Measurements from ENCODE around the gene CCDC9. TPM values are rescaled to one million over a fixed set of nuclear protein-coding genes. Genes with fewer than 3 reads are reported as not detected.

The CCDC9 gene
- total and polyA plus RNA-seq, 2 of the 13 experiments (the other 11 are each of a cell fraction or from before 2014, with no cell fraction given) = 2.9 to 6.3 TPM

GRCh38 chr19:47243776-47244547, 12.4 kb upstream of the CCDC9 start (continued):
- TF ChIP-seq RXRA (CRISPR knock-in tag; IDR thresholded peaks at IDR 0.05) (peak; percentile 50), ZNF597 (CRISPR knock-in tag; IDR thresholded peaks at IDR 0.05) (no peak), ARNT (IDR thresholded peaks at IDR 0.05) (no peak), SPEN (CRISPR knock-in tag; IDR thresholded peaks at IDR 0.05; ENCODE audit: low read depth) (peak; percentile 87; the same call in 1 of the 2 replicates), ZNF577 (CRISPR knock-in tag; IDR thresholded peaks at IDR 0.05; ENCODE audit: borderline replicate concordance, low read depth) (no peak), ZNF251 (CRISPR knock-in tag; IDR thresholded peaks at IDR 0.05) (no peak), ARID2 (CRISPR knock-in tag; IDR thresholded peaks at IDR 0.05; ENCODE audit: borderline replicate concordance) (peak; percentile 60; the same call in 1 of the 2 replicates), HNF1A (IDR thresholded peaks at IDR 0.05; ENCODE audit: low read depth) (no peak), HNF1A (CRISPR knock-in tag; IDR thresholded peaks at IDR 0.05; ENCODE audit: borderline replicate concordance) (peak; percentile 67; the same call in 1 of the 2 replicates), KDM5B (CRISPR knock-in tag; IDR thresholded peaks at IDR 0.05; ENCODE audit: borderline replicate concordance) (peak; percentile 95), ZNF83 (CRISPR knock-in tag; IDR thresholded peaks at IDR 0.05; ENCODE audit: borderline replicate concordance) (peak; percentile 51; the same call in 1 of the 2 replicates), ESRRA (CRISPR knock-in tag; IDR thresholded peaks at IDR 0.05; ENCODE audit: low read depth) (peak; percentile 71; the same call in 1 of the 2 replicates), RARG (CRISPR knock-in tag; IDR thresholded peaks at IDR 0.05; ENCODE audit: low read depth) (no peak), STAG1 (CRISPR knock-in tag; IDR thresholded peaks at IDR 0.05) (peak; percentile 93)
- TF ChIP-seq, protein P1, sequence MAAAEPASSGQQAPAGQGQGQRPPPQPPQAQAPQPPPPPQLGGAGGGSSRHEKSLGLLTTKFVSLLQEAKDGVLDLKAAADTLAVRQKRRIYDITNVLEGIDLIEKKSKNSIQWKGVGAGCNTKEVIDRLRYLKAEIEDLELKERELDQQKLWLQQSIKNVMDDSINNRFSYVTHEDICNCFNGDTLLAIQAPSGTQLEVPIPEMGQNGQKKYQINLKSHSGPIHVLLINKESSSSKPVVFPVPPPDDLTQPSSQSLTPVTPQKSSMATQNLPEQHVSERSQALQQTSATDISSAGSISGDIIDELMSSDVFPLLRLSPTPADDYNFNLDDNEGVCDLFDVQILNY (CRISPR knock-in tag; conservative IDR thresholded peaks at IDR 0.05) = 0 out of 2 replicates have a peak, but pooled peaks have one; percentile 24
- TF ChIP-seq, protein P2, sequence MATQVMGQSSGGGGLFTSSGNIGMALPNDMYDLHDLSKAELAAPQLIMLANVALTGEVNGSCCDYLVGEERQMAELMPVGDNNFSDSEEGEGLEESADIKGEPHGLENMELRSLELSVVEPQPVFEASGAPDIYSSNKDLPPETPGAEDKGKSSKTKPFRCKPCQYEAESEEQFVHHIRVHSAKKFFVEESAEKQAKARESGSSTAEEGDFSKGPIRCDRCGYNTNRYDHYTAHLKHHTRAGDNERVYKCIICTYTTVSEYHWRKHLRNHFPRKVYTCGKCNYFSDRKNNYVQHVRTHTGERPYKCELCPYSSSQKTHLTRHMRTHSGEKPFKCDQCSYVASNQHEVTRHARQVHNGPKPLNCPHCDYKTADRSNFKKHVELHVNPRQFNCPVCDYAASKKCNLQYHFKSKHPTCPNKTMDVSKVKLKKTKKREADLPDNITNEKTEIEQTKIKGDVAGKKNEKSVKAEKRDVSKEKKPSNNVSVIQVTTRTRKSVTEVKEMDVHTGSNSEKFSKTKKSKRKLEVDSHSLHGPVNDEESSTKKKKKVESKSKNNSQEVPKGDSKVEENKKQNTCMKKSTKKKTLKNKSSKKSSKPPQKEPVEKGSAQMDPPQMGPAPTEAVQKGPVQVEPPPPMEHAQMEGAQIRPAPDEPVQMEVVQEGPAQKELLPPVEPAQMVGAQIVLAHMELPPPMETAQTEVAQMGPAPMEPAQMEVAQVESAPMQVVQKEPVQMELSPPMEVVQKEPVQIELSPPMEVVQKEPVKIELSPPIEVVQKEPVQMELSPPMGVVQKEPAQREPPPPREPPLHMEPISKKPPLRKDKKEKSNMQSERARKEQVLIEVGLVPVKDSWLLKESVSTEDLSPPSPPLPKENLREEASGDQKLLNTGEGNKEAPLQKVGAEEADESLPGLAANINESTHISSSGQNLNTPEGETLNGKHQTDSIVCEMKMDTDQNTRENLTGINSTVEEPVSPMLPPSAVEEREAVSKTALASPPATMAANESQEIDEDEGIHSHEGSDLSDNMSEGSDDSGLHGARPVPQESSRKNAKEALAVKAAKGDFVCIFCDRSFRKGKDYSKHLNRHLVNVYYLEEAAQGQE (IDR thresholded peaks at IDR 0.05; ENCODE audit: borderline replicate concordance in 1 of 2, low read depth in 1 of 2, low read length in 2 of 2) = no peak
- TF ChIP-seq, protein P3, sequence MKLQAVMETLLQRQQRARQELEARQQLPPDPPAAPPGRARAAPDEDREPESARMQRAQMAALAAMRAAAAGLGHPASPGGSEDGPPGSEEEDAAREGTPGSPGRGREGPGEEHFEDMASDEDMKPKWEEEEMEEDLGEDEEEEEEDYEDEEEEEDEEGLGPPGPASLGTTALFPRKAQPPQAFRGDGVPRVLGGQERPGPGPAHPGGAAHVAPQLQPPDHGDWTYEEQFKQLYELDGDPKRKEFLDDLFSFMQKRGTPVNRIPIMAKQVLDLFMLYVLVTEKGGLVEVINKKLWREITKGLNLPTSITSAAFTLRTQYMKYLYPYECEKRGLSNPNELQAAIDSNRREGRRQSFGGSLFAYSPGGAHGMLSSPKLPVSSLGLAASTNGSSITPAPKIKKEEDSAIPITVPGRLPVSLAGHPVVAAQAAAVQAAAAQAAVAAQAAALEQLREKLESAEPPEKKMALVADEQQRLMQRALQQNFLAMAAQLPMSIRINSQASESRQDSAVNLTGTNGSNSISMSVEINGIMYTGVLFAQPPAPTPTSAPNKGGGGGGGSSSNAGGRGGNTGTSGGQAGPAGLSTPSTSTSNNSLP (IDR thresholded peaks at IDR 0.05; ENCODE audit: low read depth, low read length) = peak; percentile 66
